GM23338 (cell line): ENCODE measurements around the gene EFCAB8. TPM values are rescaled to one million over a fixed set of nuclear protein-coding genes. Genes with fewer than 3 reads are reported as not detected.

Experiments
- ATAC-seq: fragments of 200-7000 bp; cut with Tn5 transposase; 3 replicates; pipeline ENCODE4 v1.9.1; 2020
- DNase-seq: peaks from one replicate; pipeline ENCODE4 v3.0.0-alpha.2; 2015; ENCODE audit warnings: low spot score
- H2AFZ ChIP-seq: fragments of 200-600 bp; sonication (generic); 2 replicates; pipeline ENCODE4 v1.8.0; 2016; ENCODE audit warnings: antibody characterized with exemption, mild to moderate bottlenecking, moderate library complexity
- H3F3A ChIP-seq: fragments of 200-600 bp; sonication (generic); replicated peaks from 2 replicates; pipeline ENCODE4 v1.8.0; 2017; ENCODE audit warnings: antibody characterized with exemption, mixed run types, low read depth
- H3K27ac ChIP-seq: fragments of 200-600 bp; sonication (generic); 2 replicates; pipeline ENCODE4 v1.6.1; 2016; ENCODE audit warnings: low read depth
- H3K27me3 ChIP-seq: fragments of 200-600 bp; sonication (generic); 2 replicates; pipeline ENCODE4 v1.8.0; 2016; ENCODE audit warnings: mild to moderate bottlenecking, mixed run types, moderate library complexity; ENCODE audit not compliant: insufficient read depth
- H3K36me3 ChIP-seq: fragments of 200-600 bp; sonication (generic); 2 replicates; pipeline ENCODE4 v1.8.0; 2016; ENCODE audit warnings: mild to moderate bottlenecking; ENCODE audit not compliant: insufficient read depth
- H3K4me1 ChIP-seq: fragments of 200-600 bp; sonication (generic); 2 replicates; pipeline ENCODE4 v1.8.0; 2016; ENCODE audit warnings: mild to moderate bottlenecking, moderate library complexity; ENCODE audit not compliant: insufficient read depth
- H3K4me2 ChIP-seq: fragments of 200-600 bp; sonication (generic); 2 replicates; pipeline ENCODE4 v1.7.1; 2017; ENCODE audit warnings: mixed run types
- H3K4me3 ChIP-seq: fragments of 200-600 bp; sonication (generic); 2 replicates; pipeline ENCODE4 v1.6.1; 2016; ENCODE audit warnings: mixed run types
- H3K79me2 ChIP-seq: fragments of 200-600 bp; sonication (generic); replicated peaks from 2 replicates; pipeline ENCODE4 v1.8.0; 2017; ENCODE audit warnings: mild to moderate bottlenecking; ENCODE audit not compliant: insufficient read depth
- H3K9me2 ChIP-seq: fragments of 200-600 bp; sonication (generic); 2 replicates; pipeline ENCODE4 v1.8.0; 2017; ENCODE audit not compliant: insufficient read depth
- H4K20me1 ChIP-seq: fragments of 200-600 bp; sonication (generic); replicated peaks from 2 replicates; pipeline ENCODE4 v1.8.0; 2017; ENCODE audit warnings: mild to moderate bottlenecking; ENCODE audit not compliant: insufficient read depth
- H3K27ac Mint-ChIP-seq: 2 replicates; pipeline ENCODE4 v1.8.0; 2020; ENCODE audit warnings: inconsistent platforms, mild to moderate bottlenecking, moderate library complexity, mixed read lengths
- H3K27me3 Mint-ChIP-seq: 3 replicates; pipeline ENCODE4 v1.8.0; 2022; ENCODE audit warnings: low read depth, mild to moderate bottlenecking, moderate library complexity, mixed read lengths, inconsistent platforms; ENCODE audit not compliant: insufficient read depth, poor library complexity
- H3K36me3 Mint-ChIP-seq: 3 replicates; pipeline ENCODE4 v1.8.0; 2021; ENCODE audit warnings: low read depth, mild to moderate bottlenecking, inconsistent platforms, moderate library complexity, mixed read lengths
- H3K4me1 Mint-ChIP-seq: 3 replicates; pipeline ENCODE4 v1.8.0; 2020; ENCODE audit warnings: mild to moderate bottlenecking, inconsistent platforms, mixed read lengths
- H3K4me3 Mint-ChIP-seq: 3 replicates; pipeline ENCODE4 v1.8.0; 2021; ENCODE audit warnings: moderate library complexity, mild to moderate bottlenecking, inconsistent platforms, mixed read lengths
- H3K9me3 Mint-ChIP-seq: 3 replicates; pipeline ENCODE4 v1.8.0; 2020; ENCODE audit warnings: moderate library complexity, mild to moderate bottlenecking, inconsistent platforms, mixed read lengths
- CREB1 ChIP-seq: fragments of 250-450 bp; sonication (Bioruptor Pico); IDR thresholded peaks from 2 replicates; pipeline ENCODE4 v1.5.0; 2020; ENCODE audit warnings: low read depth, mild to moderate bottlenecking, moderate library complexity
- CTCF ChIP-seq, 2 experiments: fragments of 200-600 bp in 1 of 2; sonication (generic) in 1 of 2; conservative IDR thresholded peaks; 2 replicates each; pipeline versions ENCODE4 v1.5.1 to v1.6.1; 2016 to 2017; ENCODE audit warnings: antibody characterized with exemption in 2 of 2, low read depth in 2 of 2, mild to moderate bottlenecking in 2 of 2, moderate library complexity in 1 of 2
- ETS1 ChIP-seq: IDR thresholded peaks from 2 replicates; pipeline ENCODE4 v1.6.1; 2016; ENCODE audit warnings: antibody characterized with exemption
- EZH2 ChIP-seq: fragments of 200-600 bp; sonication (generic); IDR thresholded peaks from one replicate; pipeline ENCODE4 v1.8.0; 2017; ENCODE audit warnings: antibody characterized with exemption, mild to moderate bottlenecking, low read depth; ENCODE audit not compliant: unreplicated experiment
- EZH2phosphoT487 ChIP-seq: fragments of 200-600 bp; sonication (generic); IDR thresholded peaks from one replicate; pipeline ENCODE4 v1.8.1; 2018; ENCODE audit warnings: antibody characterized with exemption; ENCODE audit not compliant: unreplicated experiment
- JUNB ChIP-seq: IDR thresholded peaks from one replicate; pipeline ENCODE4 v1.6.1; 2016; ENCODE audit warnings: antibody characterized with exemption; ENCODE audit not compliant: unreplicated experiment
- POLR2AphosphoS5 ChIP-seq: IDR thresholded peaks from 2 replicates; pipeline ENCODE4 v1.6.1; 2016; ENCODE audit warnings: antibody characterized with exemption, low read depth
- STAT1 ChIP-seq: IDR thresholded peaks from one replicate; pipeline ENCODE4 v1.6.1; 2016; ENCODE audit warnings: antibody characterized with exemption; ENCODE audit not compliant: unreplicated experiment
- polyA plus RNA-seq: library from polyadenylated mRNA; unstranded; fragments of >200 nt; fragmentation: Nextera tagmentation; extraction: Ambion mirVana; gene quantifications from 2 replicates; pipeline ENCODE4 v1.2.1, GENCODE V29; 2016
- total RNA-seq: library from RNA; depleted of rRNA; stranded (reverse); fragments of >200 nt; shearing (Covaris generic); gene quantifications from 2 replicates; pipeline ENCODE4 v1.2.3, GENCODE V29; 2014

The EFCAB8 gene
- total and polyA plus RNA-seq, 2 experiments from 2014 or later = 0.35 TPM; not detected in 1

- no peaks in the 10 kb centered on the region for H3K79me2 ChIP-seq
- H4K20me1 ChIP-seq = no peaks in the 10 kb centered on the region
- DNase-seq (no peak), ATAC-seq (no peak)
- TF ChIP-seq CTCF (conservative IDR thresholded peaks at IDR 0.05; ENCODE audit: low read depth in 2 of 2) = peak in 1 of 2 experiments; percentile 47; a peak in 2 of 4 replicates
- no peak for TF ChIP-seq CREB1 (CRISPR knock-in tag)
- H3K27me3 ChIP-seq = no peaks in the 10 kb centered on the region
- 0 out of 2 replicates have a peak, but pooled peaks cover 4% of the 10 kb centered on the region for H3K36me3 ChIP-seq
- H3K27ac ChIP-seq = no peak overlapping the region
- H3K4me2 ChIP-seq = no peak overlapping the region
- no peaks in the 10 kb centered on the region for H3K4me1 ChIP-seq
- 0 out of 2 replicates have a peak, but pooled peaks cover 6% of the 10 kb centered on the region for H3K9me2 ChIP-seq
- no peak overlapping the region for H3K4me3 ChIP-seq
- no peak overlapping the region for H3K27ac Mint-ChIP-seq
- H3K9me3 Mint-ChIP-seq = peaks cover 21% of the 10 kb centered on the region
- peaks cover 10% of the 10 kb centered on the region for H3K27me3 Mint-ChIP-seq
- no peak overlapping the region; the same call in 2 of the 3 replicates for H3K4me3 Mint-ChIP-seq
- H3K36me3 Mint-ChIP-seq = peaks cover 10% of the 10 kb centered on the region; the same call in 2 of the 3 replicates
- H2AFZ ChIP-seq = 0 out of 2 replicates have a peak overlapping the region, but pooled peaks have one; percentile 23
- H3K4me1 Mint-ChIP-seq = 0 out of 3 replicates have a peak, but pooled peaks cover 5% of the 10 kb centered on the region
- no peaks in the 10 kb centered on the region for H3F3A ChIP-seq
Measured at GRCh38 chr20:32959351-32960221, 100.9 kb downstream of the EFCAB8 start.

GRCh38 chr20:32960222-32960518 is 101.4 kb downstream of the EFCAB8 start:
- no peak for TF ChIP-seq CREB1 (CRISPR knock-in tag)
- TF ChIP-seq EZH2 = no peak
- H3K4me1 ChIP-seq = no peaks in the 10 kb centered on the region
- peaks cover 10% of the 10 kb centered on the region; the same call in 2 of the 3 replicates for H3K36me3 Mint-ChIP-seq
- no peak overlapping the region for H3K27ac ChIP-seq
- DNase-seq = no peak
- no peak for ATAC-seq
- no peaks in the 10 kb centered on the region for H3K79me2 ChIP-seq
- 0 out of 2 replicates have a peak, but pooled peaks cover 4% of the 10 kb centered on the region for H3K36me3 ChIP-seq
- no peak overlapping the region for H3K4me2 ChIP-seq
- 0 out of 3 replicates have a peak, but pooled peaks cover 5% of the 10 kb centered on the region for H3K4me1 Mint-ChIP-seq
- H3K27ac Mint-ChIP-seq = no peak overlapping the region
- no peaks in the 10 kb centered on the region for H3F3A ChIP-seq
- no peak overlapping the region for H3K4me3 Mint-ChIP-seq
- no peaks in the 10 kb centered on the region for H3K27me3 ChIP-seq
- peaks cover 8% of the 10 kb centered on the region for H3K27me3 Mint-ChIP-seq
- H3K9me3 Mint-ChIP-seq = peaks cover 20% of the 10 kb centered on the region
- no peak overlapping the region for H3K4me3 ChIP-seq
- H4K20me1 ChIP-seq = no peaks in the 10 kb centered on the region
- 0 out of 2 replicates have a peak, but pooled peaks cover 6% of the 10 kb centered on the region for H3K9me2 ChIP-seq
- no peak overlapping the region for H2AFZ ChIP-seq

- no peaks in the 10 kb centered on the region for H3K27me3 ChIP-seq
- Mint-ChIP-seq H3K4me3 (no peak overlapping the region), H3K4me1 (0 out of 3 replicates have a peak, but pooled peaks cover 5% of the 10 kb centered on the region), H3K36me3 (peaks cover 10% of the 10 kb centered on the region; the same call in 2 of the 3 replicates), H3K27me3 (peaks cover 8% of the 10 kb centered on the region), H3K27ac (no peak overlapping the region), H3K9me3 (peaks cover 20% of the 10 kb centered on the region)
- no peak for ATAC-seq
- DNase-seq = no peak
- no peaks in the 10 kb centered on the region for H3K79me2 ChIP-seq
- 0 out of 2 replicates have a peak, but pooled peaks cover 4% of the 10 kb centered on the region for H3K36me3 ChIP-seq
- H3K4me3 ChIP-seq = no peak overlapping the region
- no peak overlapping the region for H3K4me2 ChIP-seq
- 0 out of 2 replicates have a peak, but pooled peaks cover 6% of the 10 kb centered on the region for H3K9me2 ChIP-seq
- no peaks in the 10 kb centered on the region for H3F3A ChIP-seq
- H3K4me1 ChIP-seq = no peaks in the 10 kb centered on the region
- no peak overlapping the region for H2AFZ ChIP-seq
- H4K20me1 ChIP-seq = no peaks in the 10 kb centered on the region
- H3K27ac ChIP-seq = no peak overlapping the region
- TF ChIP-seq JUNB (no peak), EZH2phosphoT487 (no peak), ETS1 (no peak), POLR2AphosphoS5 (no peak), STAT1 (no peak), CREB1 (CRISPR knock-in tag) (no peak)
Measured at GRCh38 chr20:32960849-32961731, 102.4 kb downstream of the EFCAB8 start.
